Vein endothelial cell (primary cell): Measurements from ENCODE around the gene EPB41. TPM values are rescaled to one million over a fixed set of nuclear protein-coding genes. Genes with fewer than 3 reads are reported as not detected.

Experiments used
- small RNA-seq: library from RNA; depleted of rRNA; stranded (forward); fragments of <200 nt; gene quantifications from one replicate; pipeline ENCODE3, GENCODE V24; 2012
- total RNA-seq: library from RNA; depleted of rRNA; stranded (reverse); fragments of >200 nt; gene quantifications from 2 replicates; pipeline ENCODE4 v1.2.3, GENCODE V29; 2012

EPB41 gene
- 26.8 and 42.8 TPM in 2 replicates for total RNA-seq

DNA sequence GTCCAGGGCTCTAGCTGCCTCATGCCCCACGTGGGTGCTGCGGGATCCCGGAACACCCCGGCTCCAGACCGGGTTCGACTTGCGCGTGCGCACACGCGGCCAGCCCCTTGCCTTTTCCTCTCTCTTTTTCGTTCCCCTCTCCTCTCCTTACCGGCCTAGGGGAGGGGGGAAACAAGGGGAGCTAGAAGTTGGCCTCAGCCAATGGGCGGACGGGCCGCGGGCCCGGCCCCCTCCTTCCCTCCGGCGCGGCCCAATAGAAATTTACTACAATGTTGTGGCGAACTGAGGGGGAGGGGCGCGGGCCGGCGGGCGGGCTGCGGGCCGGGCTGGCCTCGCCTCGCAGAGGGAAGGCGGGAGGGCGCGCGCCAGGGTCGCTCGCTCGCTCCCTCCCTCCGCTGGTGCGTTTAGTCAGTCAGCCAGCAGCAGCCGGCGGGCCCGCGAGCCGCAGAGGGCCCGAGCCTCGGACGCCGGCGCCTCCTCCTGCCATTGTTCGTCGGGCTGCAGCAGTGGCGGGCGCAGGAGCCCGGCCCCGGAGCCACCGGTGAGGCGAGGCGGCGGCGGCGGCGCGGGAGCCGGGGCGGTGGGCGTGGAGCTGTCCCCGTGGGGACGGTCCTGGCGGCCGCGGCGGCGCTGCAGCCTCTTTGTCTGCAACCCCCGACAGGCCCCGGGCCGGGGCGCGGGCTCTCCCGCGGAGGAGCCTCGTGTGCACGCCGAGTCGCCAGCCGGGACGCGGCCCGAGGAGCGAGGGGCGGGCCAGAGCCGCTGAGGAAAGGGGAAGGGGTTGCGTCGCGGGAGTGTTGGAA lies at the start of gene EPB41:
Gene EPB41, plus strand, starts transcription at position 342 of the 803 bp plus-strand sequence. CDS start 72,869 bp downstream, outside the sequence.

DNA sequence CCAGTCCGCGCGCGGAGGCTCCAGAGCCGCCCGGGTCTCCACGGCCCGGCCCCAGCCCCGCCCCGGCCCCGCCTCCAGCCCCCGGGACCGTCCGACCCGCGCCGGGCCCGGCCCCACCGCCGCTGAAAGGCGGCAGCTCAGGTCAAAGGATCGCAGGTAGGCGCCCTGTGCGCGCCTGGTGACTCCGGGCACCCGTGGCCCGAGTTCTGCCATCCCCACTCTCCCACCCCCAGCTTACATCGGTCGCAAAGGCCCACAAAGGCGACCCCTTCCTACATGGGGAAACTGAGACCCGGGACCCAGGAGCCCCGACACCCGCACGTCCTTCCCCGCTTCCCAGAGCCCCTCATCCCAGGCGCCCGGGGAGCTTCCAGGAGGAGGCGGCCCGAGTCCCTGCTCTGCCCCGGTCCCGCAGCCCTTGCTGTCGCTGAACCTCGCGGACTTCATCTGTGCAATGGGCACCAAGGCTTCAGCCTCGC lies 209.6 kb downstream of the EPB41 start, which contains the start of gene TMEM200B:
Gene TMEM200B, minus strand, starts transcription at position 17 of the 479 bp plus-strand sequence. CDS start 2,075 bp downstream, outside the sequence.

Small RNA genes lying within 50 kb of the gene (small RNA-seq; reads per million reads assigned to genes)
- gene RF00017 (not detected), gene RF00019 (not detected)

Other genes starting within 250 kb of the EPB41 start
- gene GMEB1, start 245.8 kb upstream of the EPB41 start, total RNA-seq, result 10.5 and 12.1 TPM in 2 replicates
- gene YTHDF2, start 177.6 kb upstream of the EPB41 start, total RNA-seq, result 132 and 134 TPM in 2 replicates
- not detected in 2 replicates for gene OPRD1, start 102.4 kb upstream of the EPB41 start, total RNA-seq
- 0.33 and 0.67 TPM in 2 replicates for gene TMEM200B, start 209.3 kb downstream of the EPB41 start, total RNA-seq